Measurements from ENCODE around the gene ANP32D. TPM values are rescaled to one million over a fixed set of nuclear protein-coding genes. Genes with fewer than 3 reads are reported as not detected.
"Not testable (repeated sequence)": the region's sequence is repeated elsewhere in the genome, so short reads cannot be mapped to it uniquely, and the experiment has no call there.

The ANP32D gene
- total RNA-seq, 1 donor from 2014 or later: not detected

GRCh38 chr12:48508987-48509386, 36.6 kb downstream of the ANP32D start:
- H3K36me3 Mint-ChIP-seq (ENCODE audit: unreplicated experiment): peaks cover 5% of the 10 kb centered on the region
- DNase-seq: no peak
- no peaks in the 10 kb centered on the region for H3K4me1 Mint-ChIP-seq (ENCODE audit: low read depth, unreplicated experiment)
- TF ChIP-seq, protein P1, sequence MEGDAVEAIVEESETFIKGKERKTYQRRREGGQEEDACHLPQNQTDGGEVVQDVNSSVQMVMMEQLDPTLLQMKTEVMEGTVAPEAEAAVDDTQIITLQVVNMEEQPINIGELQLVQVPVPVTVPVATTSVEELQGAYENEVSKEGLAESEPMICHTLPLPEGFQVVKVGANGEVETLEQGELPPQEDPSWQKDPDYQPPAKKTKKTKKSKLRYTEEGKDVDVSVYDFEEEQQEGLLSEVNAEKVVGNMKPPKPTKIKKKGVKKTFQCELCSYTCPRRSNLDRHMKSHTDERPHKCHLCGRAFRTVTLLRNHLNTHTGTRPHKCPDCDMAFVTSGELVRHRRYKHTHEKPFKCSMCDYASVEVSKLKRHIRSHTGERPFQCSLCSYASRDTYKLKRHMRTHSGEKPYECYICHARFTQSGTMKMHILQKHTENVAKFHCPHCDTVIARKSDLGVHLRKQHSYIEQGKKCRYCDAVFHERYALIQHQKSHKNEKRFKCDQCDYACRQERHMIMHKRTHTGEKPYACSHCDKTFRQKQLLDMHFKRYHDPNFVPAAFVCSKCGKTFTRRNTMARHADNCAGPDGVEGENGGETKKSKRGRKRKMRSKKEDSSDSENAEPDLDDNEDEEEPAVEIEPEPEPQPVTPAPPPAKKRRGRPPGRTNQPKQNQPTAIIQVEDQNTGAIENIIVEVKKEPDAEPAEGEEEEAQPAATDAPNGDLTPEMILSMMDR (IDR thresholded peaks at IDR 0.05; ENCODE audit: partially characterized antibody, unreplicated experiment): no peak
- H3K27me3 Mint-ChIP-seq (ENCODE audit: unreplicated experiment): no peaks in the 10 kb centered on the region
- H3K9me3 Mint-ChIP-seq (ENCODE audit: unreplicated experiment): no peaks in the 10 kb centered on the region
- H3K4me3 Mint-ChIP-seq (ENCODE audit: unreplicated experiment): no peak overlapping the region
- no peak overlapping the region for H3K27ac Mint-ChIP-seq (ENCODE audit: unreplicated experiment)

- Mint-ChIP-seq H3K27me3 (ENCODE audit: unreplicated experiment) (no peaks in the 10 kb centered on the region), H3K4me1 (ENCODE audit: low read depth, unreplicated experiment) (no peaks in the 10 kb centered on the region), H3K4me3 (ENCODE audit: unreplicated experiment) (no peak overlapping the region), H3K36me3 (ENCODE audit: unreplicated experiment) (peaks cover 5% of the 10 kb centered on the region), H3K9me3 (ENCODE audit: unreplicated experiment) (no peaks in the 10 kb centered on the region), H3K27ac (ENCODE audit: unreplicated experiment) (no peak overlapping the region)
- TF ChIP-seq, protein P1 (IDR thresholded peaks at IDR 0.05; ENCODE audit: partially characterized antibody, unreplicated experiment): no peak
- DNase-seq: no peak
Observed at GRCh38 chr12:48510111-48510510, 37.8 kb downstream of the ANP32D start.

DNA sequence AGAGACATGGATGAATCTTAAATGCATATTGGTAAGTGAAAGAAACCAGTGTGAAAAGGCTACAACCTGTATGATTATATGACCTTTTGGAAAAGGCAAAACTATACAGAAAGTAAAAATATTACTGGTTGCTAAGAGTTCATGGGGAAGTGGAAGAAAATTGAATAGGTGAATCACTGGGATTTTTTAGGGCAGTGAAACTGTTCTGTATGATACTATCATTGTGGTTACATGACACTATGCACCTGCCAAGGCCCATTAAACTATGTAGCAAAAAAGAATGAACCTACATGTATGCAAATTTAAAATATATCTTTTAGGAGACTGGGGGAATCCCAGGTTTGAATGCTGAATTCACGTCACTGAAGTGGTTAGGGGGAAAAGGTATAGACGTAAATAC, 40.5 kb downstream of the ANP32D start:
- no peak for DNase-seq
- no peaks in the 10 kb centered on the region for H3K9me3 Mint-ChIP-seq (ENCODE audit: unreplicated experiment)
- no peaks in the 10 kb centered on the region for H3K27me3 Mint-ChIP-seq (ENCODE audit: unreplicated experiment)
- no peak overlapping the region for H3K27ac Mint-ChIP-seq (ENCODE audit: unreplicated experiment)
- TF ChIP-seq, protein P1 (IDR thresholded peaks at IDR 0.05; ENCODE audit: partially characterized antibody, unreplicated experiment): no peak
- H3K4me3 Mint-ChIP-seq (ENCODE audit: unreplicated experiment): no peak overlapping the region
- no peaks in the 10 kb centered on the region for H3K4me1 Mint-ChIP-seq (ENCODE audit: low read depth, unreplicated experiment)
- H3K36me3 Mint-ChIP-seq (ENCODE audit: unreplicated experiment): no peaks in the 10 kb centered on the region

DNA sequence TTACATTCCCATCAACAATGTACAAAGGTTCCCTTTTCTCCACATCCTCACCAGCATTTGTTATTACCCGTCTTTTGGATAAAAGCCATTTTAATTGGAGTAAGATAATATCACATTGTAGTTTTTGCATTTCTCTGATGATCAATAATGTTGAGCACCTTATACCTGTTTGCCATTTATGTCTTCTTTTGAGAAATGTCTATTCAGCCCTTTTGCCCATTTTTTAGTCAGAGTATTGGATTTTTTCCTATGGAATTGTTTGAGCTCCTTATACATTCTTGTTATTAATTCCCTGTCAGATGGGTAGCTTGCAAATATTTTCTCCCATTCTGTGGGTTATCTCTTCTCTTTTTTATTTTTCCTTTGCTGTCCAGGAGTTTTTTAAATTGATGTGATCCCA, 42.4 kb downstream of the ANP32D start:
- Mint-ChIP-seq H3K4me1 (ENCODE audit: low read depth, unreplicated experiment) (no peaks in the 10 kb centered on the region), H3K27me3 (ENCODE audit: unreplicated experiment) (no peaks in the 10 kb centered on the region), H3K36me3 (ENCODE audit: unreplicated experiment) (no peaks in the 10 kb centered on the region), H3K9me3 (ENCODE audit: unreplicated experiment) (peaks cover 2% of the 10 kb centered on the region), H3K4me3 (ENCODE audit: unreplicated experiment) (no peak overlapping the region), H3K27ac (ENCODE audit: unreplicated experiment) (no peak overlapping the region)
- TF ChIP-seq, protein P1 (IDR thresholded peaks at IDR 0.05; ENCODE audit: partially characterized antibody, unreplicated experiment): no peak
- no peak for DNase-seq

DNA sequence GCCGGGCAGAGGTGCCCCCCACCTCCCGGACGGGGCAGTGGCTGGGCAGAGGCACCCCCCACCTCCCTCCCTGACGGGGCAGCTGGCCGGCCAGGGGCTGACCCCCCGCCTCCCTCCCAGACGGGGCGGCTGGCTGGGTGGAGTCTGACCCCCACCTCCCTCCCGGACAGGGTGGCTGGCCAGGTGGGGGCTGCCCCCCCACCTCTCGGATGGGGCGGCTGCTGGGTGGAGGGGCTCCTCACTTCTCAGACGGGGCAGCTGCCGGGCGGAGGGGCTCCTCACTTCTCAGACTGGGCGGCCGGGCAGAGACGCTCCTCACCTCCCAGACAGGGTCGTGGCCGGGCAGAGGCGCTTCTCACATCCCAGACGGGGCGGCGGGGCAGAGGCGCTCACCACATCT, 48.0 kb downstream of the ANP32D start:
- H3K27me3 Mint-ChIP-seq (ENCODE audit: unreplicated experiment); H3K27ac Mint-ChIP-seq (ENCODE audit: unreplicated experiment); DNase-seq; H3K4me1 Mint-ChIP-seq (ENCODE audit: low read depth, unreplicated experiment); H3K4me3 Mint-ChIP-seq (ENCODE audit: unreplicated experiment); H3K36me3 Mint-ChIP-seq (ENCODE audit: unreplicated experiment); H3K9me3 Mint-ChIP-seq (ENCODE audit: unreplicated experiment): not testable (repeated sequence)

Other genes starting within 250 kb of the ANP32D start
- gene ZNF641, start 121.6 kb upstream of the ANP32D start, total RNA-seq (ENCODE audit: unreplicated experiment): 21.7 TPM
- not detected for gene C12orf54, start 9.9 kb downstream of the ANP32D start, total RNA-seq (ENCODE audit: unreplicated experiment)
- gene OR8S1, start 53.1 kb downstream of the ANP32D start, total RNA-seq (ENCODE audit: unreplicated experiment): not detected
- not detected for gene LALBA, start 97.5 kb downstream of the ANP32D start, total RNA-seq (ENCODE audit: unreplicated experiment)
- 48.9 TPM for gene KANSL2, start 209.7 kb downstream of the ANP32D start, total RNA-seq (ENCODE audit: unreplicated experiment)
- 42.5 TPM for gene CCNT1, start 244.1 kb downstream of the ANP32D start, total RNA-seq (ENCODE audit: unreplicated experiment)

Measured in glutamatergic neuron (in vitro differentiated cells).